Loucy (cell line): ENCODE results near the gene COMMD10.

Experiments used
- CTCF ChIP-seq: fragments of 200-600 bp; sonication (generic); conservative IDR thresholded peaks from 2 replicates; pipeline ENCODE4 v1.5.1; 2014; ENCODE audit warnings: mild to moderate bottlenecking, antibody characterized with exemption, low read length
- EZH2phosphoT487 ChIP-seq: fragments of 200-600 bp; IDR thresholded peaks from 2 replicates; pipeline ENCODE4 v1.6.1; 2018; ENCODE audit warnings: antibody characterized with exemption, mild to moderate bottlenecking, moderate library complexity, borderline replicate concordance

- TF ChIP-seq CTCF = no peak
- TF ChIP-seq EZH2phosphoT487 = no peak
Measured at GRCh38 chr5:116042375-116042774, 42.5 kb upstream of the COMMD10 start.
